Anterior cingulate cortex (tissue), 58 donors: Measurements from ENCODE around the gene KRT71.

Experiments
- DNase-seq, 58 donors: peaks; one replicate each; lab custom pipeline; 2025; lab: John Stamatoyannopoulos, UW

The KRT71 gene

DNA sequence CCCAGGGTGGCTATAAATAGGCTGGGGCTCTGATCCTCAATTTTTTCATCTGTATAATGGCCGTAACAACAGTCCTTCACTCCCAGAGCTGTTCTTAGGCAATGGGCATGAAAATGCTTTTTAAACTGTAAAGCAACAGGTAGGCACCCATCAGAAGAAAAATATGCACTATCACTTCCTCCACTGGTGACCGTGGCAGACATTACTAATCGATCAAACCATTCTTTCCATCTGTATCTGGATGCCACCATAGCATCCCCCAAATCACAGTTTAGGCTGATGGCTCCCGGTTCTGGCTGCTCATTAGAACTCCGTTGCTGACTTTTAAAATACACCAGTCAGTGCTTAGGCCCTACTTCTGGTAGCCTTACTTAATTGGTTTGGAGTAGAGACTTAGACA lies 11.2 kb downstream of the KRT71 start:
- DNase-seq: no peak

DNA sequence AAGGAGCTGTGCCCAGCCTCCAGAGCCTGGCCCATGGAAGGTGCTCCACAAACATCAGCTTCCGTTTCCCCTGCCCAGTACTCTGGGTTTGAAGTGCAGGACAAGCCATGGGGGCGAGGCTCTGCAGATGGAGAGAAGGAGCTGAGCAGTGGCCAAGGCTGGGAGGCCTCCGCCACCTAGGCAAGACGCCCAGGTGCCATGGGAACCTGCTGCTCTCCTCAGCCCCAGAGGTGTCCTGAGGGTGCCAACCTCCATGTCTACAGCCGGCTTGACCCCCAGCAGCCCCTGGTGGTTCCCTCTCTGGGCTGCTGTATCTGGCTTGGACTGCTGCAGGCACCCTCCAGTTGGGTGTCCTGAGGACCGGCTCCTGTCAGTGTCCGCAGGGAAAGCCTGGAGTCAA lies 12.4 kb downstream of the KRT71 start:
- no peak for DNase-seq

DNA sequence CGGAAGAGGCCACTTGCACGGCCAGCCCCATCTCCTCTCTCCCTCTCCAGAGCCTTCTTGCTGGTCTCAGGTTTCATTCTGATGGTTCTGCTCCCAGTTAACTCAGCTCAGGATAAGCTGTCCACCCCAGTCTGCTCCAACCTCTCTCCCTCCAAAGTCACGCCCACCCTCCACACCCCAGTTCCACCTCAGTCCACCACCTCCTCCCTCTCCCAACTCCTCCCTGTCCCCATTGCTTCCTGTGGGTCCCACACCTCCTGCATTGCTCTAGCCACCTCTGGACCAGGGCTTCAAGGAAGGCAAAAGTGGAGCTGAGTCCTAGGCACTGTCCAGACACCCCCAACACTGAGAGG lies 13.1 kb downstream of the KRT71 start:
- no peak for DNase-seq

DNA sequence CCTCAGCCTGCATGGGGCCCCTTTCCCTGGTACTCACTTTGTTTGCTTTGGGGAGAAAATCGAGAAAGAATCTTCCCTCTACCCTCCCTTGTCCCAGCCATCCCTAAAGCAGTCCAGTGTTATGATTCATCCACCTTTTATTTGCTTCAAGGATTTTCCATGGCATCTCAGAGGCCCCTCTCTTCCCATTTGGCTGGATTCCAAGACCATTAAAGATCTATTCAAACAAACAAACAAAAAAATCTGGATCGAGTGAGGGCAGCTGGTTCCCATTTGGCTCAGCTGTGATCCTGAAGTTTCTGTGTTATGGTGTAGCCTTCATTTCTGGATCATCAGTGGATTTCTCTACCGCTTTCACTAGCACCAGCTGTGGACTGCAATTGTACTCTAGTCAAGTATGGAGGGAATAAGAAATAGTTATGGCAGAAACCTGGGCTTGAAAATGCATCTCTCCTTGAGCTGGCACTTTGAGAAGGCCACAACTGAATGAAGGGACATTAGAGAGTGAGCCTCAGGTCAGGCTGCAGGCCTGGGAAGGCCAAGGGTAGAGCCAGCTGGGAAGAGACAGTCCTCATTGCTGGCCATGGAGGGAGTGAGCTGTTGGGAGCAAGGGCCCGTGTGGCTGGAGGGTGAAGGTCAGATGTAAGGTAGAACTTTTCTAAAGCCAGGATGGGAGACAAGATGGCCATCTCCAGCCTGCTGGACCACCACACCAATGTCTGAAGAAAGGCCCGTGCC lies 13.7 kb downstream of the KRT71 start:
- peak in 1 of 58 donors; percentile 4 for DNase-seq

DNA sequence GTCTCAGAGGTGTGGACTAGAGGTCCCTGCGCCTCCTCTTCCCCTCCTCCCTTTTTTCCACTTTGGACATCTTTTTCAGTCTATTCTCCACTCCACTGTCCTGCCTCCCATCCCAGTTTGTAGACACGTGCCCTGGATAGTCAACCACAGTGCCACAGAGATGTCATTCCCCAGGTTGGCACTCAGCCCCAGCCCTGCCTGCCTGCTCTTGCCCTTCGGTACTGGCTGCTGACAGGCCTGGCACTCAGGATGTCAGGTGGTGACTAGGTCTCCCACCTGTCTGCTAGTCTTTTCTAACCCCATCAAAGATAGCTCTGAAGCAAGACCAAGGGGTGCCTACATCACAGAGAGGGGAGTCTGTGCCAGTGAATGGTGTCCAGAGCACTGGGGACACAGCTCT lies 15.8 kb downstream of the KRT71 start:
- DNase-seq: no peak

DNA sequence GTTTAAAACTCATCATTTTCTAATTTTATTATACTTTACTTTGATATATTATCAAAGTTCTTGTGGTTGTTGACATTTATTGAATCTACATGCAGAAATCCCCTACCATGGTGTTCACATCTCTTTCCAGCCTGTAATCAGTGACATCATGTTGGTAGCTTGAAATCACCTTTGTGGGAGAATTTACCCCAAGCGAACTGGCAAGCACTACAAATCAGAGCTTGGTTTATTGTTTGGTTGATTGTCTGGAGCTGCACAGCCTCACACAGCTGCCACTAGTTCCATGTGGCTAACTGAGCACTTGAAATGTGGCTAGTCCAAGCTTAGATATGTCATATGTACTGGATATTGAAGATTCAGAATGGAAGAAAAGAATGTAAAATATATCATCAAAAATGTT lies 17.4 kb downstream of the KRT71 start:
- no peak for DNase-seq

DNA sequence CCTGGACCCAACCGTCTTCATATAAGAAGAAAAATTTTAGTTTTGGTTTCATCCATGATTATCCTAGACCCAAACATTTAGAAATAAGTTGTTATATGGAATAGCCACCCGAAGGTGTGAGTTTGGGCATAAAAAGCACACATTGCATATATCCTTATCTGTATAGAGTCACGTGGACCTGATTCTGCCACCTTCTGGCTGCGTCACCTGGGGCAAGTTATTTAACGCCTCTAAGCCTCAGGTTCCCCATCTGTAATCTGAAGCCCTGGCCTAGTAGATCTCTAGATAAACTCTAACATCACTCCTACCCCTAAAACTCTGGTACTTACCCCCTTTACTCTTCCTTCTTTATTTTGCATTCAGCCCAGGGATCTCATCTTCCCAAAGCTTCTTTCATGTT lies 18.5 kb downstream of the KRT71 start:
- DNase-seq: no peak

DNA sequence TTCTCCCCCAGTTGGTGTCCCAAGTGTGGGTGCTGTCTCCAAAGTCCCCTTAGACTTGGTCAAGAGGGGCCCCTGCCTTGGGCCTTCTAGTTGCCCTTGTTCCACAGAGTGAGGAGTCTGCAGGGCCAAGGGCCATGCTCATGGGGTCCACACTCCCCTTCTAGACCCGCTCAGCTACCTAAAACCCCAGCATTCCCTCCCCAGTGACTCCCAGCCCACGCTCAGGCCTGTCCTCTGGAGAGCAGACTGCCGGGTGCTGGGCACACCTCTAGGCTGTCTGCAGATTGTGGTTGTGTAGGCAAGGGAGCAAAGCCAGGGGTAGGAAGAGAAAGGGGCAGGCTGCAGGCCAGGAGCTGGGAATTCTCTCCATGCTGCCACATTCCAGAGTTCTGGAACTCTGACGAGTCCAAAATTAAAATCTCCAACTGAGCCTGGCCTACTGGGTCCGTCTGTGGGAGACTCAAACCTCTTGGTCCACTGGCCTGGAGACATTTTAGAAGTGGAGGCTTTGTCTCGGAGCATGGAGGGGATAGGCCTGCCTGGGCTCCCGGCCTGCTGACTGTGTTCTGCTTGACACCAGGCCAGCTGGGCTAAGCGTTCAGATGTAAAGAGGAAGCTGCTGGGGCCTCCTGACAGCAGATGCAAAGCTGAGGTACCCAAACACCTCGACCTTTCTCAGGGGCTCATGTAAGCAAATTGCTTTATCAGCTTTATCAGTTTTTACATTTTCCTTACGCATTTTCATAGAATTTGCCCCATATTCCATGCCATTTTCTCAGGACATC lies 19.1 kb downstream of the KRT71 start:
- peak in 2 of 58 donors; percentile 6 for DNase-seq

DNA sequence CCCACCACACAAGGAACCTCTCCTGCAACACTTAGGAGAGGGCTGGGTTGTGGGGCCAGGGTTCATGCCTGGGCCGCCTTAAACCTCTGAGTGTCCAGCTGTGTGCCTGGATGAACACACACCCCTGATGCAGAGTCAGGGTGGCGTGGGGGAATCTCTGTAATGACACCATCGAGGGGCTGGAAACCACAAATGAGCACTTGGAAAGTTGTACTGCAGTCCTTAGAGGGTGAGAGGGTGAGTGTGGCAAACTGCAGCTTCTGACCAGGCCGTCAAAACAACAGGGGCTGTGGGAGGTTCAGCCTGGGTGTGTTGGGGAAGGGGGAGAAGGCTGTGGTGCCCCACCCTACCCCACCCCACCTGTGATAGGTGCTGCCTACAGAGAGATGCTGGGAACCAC lies 20.3 kb downstream of the KRT71 start:
- no peak for DNase-seq

DNA sequence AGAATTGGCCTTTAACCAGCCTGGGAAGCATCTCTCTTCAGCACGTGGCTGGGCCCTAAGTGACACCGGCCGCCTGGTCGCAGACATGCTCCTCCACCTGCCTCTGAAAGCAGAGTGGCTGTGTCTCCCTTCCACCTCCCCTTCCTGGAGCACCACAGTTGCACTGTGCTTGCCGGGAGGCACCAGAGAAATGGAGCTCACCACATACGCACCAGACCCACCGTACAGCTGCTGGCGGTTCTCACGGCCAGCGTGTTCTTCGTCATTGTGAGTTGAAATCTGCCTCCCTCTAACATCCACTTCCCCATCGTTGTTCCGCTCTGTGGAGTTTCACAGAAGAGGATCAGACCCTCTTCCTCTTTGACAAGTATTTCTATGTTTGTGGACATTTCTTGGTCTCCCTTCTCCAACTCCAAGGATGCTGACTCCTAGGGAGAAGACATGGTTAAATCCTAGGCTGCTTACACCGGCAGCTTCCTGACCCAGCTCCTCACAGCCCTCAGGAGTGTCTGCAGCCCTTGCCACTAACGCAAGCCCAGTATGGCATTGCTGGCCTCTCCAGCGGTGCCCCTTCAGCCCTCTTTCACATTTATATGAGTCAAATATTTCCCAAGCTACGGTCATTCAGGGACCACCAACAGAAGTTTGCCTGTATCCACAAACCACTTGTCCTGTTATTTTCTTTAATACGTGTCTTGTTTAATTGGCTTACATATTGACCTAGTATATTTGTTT lies 21.2 kb downstream of the KRT71 start:
- DNase-seq: peak in 3 of 58 donors; percentile 11 to 21 (median 20)

DNA sequence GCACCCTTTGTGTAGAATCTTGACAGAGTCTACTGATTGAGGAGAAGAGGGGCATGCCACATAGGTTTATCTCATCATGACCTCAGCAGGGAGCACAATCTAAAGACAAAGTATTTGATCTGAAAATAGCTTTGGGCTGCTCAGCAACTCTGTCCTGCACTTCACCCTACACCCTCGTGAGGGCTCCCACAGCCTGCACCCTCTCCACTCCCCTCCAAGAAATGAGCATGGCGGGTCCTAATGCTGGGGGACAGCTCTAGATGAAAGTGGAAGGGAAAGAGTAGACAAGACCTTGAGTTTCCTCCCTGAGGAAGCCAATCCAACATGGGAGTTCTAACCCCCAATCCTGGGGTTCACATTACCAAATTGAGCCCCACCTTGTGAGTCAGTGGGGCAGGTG lies 22.0 kb downstream of the KRT71 start:
- no peak for DNase-seq

DNA sequence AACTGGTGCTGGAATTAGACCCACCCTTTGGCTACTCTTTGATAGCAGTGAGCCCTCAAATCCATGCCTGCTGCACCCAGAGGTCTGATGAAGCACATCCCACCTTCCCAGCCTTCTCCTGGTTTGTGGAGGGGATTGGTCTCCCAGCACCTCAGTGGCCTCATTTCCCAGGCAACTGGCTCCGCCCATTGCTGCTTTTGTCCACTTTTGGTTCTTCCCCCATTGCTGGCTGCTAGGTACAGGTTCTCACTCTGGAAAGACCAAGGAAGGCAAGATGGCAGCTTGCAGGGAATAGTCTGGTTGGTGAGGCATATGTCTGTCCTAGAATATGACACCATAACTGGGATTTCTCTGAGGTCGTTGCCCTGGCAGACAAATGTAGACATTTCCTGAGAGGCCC lies 22.6 kb downstream of the KRT71 start:
- DNase-seq: no peak

DNA sequence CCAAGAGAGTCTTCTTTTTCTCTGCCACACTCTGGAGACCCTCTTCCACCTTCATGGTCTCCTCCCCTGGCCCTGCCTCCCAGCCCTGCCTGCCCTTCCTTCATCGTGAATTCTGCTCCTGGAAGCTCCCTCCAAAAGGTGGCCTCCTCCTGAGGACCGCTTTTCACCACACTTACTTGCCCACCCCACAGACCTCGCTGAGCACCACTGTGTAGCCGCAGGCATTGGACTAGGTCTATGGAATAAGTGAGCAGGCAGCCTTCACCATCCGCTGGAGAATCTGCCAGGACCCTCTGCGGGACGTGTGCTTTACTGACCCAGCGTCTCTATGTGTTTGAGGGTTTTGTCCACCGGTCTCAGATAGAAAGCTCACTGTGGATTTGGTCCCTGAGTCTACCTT lies 23.1 kb downstream of the KRT71 start:
- no peak for DNase-seq

DNA sequence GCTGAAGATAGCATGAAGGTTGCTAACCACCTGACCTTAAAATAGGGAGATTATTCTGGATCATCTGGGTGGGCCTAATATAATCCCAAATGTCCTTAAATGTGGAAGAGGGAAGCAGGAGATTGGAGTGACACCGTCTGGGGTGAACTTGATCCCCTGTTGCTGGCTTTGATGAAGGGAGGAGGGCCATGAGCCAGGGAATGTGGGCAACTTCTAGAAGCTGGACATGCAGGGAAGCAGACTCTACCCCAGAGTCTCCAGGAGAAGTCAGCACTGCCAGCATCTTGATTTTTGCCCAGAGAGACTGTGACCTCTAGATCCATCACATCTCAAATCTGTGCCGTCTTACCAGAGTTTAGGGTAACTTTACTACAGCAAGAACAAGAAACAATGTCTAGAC lies 23.5 kb downstream of the KRT71 start:
- DNase-seq: no peak

DNA sequence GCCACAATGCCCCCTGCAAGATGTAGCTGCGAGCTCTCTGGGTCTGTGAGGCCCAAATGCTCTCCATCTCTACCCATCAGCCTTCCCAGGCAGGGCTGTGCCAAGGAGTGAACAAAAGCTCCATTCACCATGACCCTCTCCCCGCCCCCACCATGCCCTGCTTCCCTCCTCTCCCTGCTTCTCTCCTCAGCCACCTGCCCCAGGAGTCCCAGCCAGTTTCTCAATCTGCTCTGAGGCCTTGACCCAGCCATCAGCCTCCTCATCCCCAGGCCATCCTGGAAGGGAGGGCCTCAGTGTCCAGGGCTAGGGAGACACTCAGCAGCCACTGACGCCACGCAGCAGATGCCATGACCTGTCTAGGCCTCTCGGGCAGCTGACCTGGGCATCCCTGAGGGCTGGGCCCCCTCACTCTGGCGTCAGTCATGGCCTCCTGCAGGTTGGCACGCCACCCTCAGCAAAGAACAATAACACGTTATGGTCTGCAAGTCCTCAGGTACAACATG lies 24.3 kb downstream of the KRT71 start:
- DNase-seq: peak in 41 of 58 donors; percentile 17 to 76 (median 49)

DNA sequence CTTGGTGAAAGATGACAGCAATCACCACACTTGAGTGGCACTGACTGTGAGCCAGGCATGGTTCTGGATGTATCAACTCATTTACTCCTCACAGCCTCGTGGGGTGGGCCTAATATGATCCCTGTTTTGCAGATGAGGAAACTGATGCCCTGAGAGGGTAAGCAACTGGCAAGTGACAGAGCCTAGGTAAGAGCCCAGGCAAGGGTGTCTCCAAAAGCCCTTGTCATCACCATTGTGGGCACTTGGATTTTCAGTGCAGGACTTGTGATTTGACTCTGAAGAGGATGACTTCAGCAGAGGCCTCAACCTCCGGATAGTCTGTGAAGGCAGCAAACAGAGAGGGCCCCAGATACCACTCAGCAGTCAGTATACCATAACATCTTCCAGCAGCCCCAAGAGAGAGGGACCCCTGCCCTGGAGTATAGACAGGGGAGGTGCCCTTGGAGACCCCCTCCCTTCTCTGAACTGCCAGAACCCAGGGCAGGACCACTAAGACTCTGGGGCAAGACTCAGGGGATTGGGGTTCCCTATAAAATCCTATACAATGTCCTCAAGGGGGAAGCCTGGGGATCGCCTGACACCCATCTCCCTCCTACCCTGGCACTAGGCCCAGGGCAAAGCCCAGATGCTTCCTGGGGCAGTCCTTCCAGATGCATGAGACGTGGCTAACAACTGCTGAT lies 25.7 kb downstream of the KRT71 start:
- no peak for DNase-seq

DNA sequence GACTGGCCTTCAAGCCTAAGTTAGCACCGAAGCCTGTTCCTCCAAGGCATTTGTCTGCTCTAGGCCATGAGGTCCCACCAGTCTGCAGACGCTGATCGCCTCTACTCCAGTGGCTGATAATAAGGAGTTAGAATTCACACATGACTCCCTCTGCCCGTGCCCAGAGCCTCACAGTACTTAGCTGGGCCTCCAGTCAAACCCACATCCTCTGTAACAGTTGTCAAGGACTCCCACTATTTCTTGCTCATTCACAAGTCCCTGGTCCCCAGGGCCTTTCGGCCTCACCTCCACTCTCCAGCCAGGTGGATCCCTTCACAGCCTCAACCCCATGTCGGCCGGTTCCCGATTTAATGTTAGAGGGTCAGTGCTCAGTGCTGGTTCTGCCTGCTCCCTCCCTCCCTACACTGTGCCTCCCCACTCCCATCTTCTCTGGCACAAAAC lies 26.4 kb downstream of the KRT71 start:
- no peak for DNase-seq

DNA sequence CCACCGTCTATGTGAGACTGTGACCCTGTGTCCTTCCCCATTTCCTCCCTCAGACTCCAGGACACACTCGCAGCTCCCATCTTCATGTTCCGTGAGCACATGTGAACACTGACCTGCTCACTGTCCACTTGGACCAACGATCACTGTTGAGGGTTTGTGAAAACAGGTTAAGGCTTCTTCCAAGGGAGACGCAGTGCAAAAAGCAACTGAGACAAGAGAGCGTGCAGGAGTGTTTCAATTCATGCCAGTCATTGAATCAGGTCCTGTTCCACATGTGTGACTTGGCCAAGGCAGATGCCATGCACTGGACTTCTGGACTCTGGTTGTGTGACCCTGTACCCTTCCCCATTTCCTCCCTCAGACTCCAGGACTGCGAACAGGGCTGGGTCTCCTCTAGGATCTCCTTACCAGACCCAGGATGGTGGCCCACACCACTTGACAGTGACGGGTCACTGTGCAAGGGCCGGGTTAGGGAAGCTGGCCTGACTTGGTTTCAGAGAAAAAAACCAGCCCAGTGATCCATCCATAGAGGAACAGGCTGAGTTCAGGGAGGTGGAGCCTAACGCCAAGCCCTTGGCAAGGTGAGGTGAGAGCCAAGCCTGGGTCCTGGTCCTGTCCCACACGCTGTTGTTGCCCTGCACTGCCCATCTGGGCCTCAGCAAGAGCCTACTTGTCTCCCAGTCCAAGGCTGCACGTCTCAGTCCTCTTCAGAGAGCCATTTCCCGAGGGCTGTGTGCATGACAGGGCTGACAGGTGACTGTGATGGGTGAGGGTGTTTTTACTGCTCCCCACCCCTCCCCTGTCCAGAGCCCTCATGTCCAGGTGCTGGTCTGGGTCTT lies 27.1 kb downstream of the KRT71 start:
- DNase-seq: no peak

DNA sequence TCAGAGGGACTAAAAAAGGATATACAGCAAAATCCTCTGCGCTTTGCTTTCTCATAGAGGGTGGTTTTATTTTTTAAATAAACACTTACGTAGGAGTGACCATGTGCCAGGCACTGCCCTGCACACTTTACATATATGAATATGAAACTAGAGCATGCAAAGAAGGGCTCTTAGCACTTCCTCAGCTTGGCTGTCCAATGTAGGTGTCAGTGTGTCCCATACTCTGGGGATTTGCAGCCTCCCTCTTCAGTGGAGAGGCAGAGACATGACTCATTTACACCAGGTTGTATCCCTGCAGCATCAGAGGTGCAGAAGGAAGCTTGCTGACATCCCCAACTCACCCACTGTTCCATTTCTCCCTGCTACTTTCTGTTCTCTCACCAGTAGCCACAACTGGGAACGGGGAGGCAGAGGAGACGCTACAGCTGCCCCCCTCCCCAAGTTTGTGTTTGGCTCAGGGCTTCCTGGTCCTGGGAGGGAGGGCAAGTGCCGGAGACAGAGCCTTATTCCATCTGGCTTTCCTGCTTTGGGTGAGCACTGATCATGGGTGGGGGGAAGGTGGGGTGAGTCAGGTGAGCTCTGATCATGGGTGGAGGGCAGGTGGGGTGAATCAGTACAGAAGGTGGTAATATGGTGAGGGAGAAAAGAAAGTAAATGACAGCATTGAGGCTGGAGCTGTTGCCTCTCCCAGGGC lies 27.9 kb downstream of the KRT71 start:
- peak in 1 of 58 donors; percentile 29 for DNase-seq
